NCI-H748 (cell line): ENCODE results near the gene CROCC.
"Not testable (repeated sequence)": the region's sequence is repeated elsewhere in the genome, so short reads cannot be mapped to it uniquely, and the experiment has no call there.

Experiments used
- DNase-seq: peaks from one replicate; lab custom pipeline; 2025; ENCODE audit not compliant: unreplicated experiment; lab: John Stamatoyannopoulos, UW

CROCC gene

DNA sequence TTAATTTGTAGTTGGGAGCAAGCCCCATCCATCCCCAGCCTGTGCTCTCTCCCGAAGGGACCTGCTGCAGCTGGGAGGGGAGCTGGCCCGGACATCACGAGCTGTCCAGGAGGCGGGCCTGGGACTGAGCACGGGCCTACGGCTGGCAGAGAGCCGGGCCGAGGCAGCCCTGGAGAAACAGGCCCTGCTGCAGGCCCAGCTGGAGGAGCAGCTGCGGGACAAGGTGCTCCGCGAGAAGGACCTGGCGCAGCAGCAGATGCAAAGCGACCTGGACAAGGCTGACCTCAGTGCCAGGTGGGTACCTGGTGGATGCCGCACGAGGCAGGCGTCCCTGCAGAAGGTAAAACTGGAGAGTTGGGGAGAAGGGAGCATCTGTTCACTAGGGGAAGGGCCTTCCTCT, 14.8 kb downstream of the CROCC start:
- not testable (repeated sequence) for DNase-seq

DNA sequence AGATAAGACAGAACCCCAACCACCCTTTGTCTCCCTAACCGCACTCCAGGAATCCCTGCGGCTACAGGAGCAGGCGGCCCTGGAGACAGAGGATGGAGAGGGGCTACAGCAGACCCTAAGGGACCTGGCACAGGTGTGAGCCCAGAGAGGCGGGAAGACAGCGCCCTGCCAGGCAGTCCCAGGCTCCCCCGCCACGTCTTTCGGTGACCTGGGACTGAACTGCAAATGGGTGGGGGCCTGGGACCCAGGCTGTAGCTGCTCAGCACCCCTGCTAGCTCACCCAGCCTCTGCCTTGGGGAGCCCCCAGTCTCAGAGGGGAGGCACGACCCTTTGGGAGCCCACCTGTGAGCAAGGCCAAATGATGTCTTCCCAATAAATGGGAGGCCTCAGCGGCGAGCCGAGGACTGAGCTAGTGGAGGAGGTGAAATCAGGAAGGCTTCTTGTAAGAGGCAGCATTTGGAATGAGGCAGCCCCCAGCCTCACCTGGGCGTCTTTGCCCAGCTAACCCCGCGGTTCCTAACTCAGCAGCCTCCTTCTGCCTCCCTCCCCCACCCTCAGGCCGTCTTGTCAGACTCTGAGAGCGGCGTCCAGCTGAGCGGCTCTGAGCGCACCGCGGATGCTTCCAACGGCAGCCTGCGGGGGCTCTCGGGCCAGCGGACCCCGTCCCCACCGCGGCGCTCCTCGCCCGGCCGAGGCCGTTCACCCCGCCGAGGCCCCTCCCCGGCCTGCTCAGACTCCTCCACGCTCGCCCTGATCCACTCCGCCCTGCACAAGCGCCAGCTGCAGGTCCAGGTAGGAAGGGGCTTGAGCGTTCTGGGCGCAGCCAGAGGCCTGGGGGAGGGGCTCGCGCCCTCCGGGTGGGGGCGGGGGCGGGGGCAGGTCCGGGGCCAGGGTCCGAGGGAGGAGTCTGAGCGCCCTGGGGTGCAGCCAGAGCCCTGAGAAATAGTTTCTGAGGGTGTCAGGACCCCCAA, 16.9 kb downstream of the CROCC start:
- DNase-seq: no peak

DNA sequence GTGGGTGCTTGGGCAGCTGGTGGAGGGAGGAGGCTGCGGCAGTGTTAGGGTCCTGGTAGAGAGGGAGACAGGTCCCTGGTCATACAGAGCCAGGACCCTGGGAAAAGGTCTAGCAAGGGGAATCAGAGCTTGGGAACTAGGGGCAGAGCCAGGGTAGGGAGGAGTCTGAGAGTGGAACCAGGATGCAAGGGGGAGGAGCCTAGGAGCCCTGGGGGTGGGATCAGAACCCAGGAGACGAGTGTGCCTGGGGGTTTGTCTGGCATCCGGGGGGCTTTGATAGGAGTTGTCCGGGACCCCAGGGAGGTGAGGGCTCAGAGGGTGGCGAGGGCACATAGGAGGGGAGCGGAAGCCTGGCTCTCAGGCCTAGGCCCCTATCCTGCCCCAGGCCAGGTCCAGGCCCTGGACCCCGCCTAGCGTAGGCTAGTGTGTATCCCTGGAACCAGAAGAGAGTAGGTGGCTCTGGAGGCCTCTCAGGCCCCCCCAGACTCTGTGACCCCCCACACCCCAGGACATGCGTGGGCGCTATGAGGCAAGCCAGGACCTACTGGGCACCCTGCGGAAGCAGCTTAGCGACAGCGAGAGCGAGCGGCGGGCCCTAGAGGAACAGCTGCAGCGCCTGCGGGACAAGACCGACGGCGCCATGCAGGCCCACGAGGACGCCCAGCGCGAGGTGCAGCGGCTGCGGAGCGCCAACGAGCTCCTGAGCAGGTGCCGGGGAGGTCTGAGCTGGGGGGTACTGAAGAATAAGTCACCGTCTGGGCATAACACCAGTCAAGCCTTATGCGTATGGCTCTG, 17.9 kb downstream of the CROCC start:
- not testable (repeated sequence) for DNase-seq

DNA sequence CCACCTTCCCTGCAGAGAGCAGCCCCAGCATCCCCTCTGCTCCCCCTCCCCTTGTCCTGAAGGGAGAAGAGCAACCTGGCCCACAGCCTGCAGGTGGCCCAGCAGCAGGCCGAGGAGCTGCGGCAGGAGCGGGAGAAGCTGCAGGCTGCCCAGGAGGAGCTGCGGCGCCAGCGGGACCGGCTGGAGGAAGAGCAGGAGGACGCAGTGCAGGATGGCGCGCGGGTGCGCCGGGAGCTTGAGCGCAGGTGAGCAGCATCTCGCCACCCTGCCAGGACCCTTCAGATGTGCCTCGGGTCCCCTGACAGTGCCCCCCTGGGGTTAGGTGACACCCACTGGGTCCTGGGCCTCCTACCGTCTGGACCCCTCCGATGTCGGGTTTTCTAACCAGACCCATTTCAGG, 22.3 kb downstream of the CROCC start:
- DNase-seq: no peak

DNA sequence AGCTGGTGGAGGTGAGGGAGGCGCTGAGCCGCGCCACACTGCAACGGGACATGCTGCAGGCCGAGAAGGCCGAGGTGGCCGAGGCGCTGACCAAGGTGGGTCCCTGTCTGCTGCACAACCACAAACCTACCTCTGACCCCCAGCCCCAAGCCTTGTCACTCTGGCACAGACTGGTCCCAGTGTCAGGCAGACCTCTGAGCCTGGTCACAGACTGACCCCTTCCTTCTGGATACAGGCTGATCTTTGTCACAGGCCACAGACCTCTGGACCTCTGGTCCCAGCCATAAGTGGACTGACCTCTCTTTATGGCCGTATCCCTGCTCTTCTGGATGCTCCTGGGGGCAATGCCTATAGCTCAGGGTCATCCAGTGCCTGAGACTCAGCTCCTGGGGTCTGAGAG, 23.8 kb downstream of the CROCC start:
- DNase-seq: not testable (repeated sequence)

DNA sequence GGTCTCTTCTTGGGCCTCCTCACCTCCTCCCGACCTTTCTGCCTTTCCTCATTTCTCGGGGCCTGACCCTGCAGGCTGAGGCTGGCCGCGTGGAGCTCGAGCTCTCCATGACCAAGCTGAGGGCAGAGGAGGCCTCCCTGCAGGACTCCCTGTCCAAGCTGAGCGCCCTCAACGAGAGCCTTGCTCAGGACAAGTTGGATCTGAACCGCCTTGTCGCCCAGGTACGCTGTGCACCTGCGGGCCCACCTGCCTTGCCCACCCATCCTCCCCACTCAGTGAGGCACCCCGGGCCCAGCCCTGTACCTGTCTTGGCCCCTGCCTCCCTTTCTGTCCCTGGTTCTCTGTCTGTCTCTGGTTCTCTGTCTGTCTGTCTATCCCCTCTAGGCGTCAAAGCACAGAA, 24.5 kb downstream of the CROCC start:
- not testable (repeated sequence) for DNase-seq

DNA sequence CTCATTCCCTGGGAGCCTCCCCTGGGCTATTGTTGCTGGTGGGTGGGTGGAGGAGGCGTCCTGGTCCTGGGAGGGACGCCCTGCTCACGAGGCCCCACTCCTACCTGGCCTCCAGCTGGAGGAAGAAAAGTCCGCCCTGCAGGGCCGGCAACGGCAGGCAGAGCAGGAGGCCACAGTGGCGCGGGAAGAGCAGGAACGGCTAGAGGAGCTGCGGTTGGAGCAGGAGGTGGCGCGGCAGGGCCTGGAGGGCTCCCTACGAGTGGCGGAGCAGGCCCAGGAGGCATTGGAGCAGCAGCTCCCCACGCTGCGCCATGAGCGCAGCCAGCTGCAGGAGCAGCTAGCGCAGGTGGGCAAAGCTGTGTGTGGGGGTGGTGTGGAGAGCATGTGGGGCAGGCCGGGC, 24.9 kb downstream of the CROCC start:
- DNase-seq: no peak

DNA sequence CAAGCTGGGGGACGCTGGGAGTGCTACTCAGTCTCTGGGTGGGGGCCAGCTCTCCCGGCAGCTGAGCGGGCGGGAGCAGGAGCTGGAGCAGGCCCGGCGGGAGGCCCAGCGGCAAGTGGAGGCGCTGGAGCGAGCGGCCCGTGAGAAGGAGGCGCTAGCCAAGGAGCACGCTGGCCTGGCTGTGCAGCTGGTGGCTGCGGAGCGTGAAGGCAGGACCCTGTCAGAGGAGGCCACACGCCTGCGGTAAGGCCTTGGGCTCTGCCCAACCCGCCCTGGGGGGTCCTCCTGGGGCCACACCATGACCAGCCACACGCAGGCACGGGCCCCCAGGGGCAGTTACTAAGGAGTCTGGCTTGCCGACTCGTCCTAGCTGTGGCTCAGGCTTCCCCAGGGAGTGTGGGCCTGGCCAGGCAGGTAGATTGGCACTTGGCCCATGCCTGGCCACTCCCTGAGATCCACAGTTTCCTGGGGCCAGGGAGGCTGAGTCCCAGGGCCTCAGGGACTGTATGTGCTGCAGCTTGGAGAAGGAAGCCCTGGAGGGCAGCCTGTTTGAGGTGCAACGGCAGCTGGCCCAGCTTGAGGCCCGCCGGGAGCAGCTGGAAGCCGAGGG, 26.7 kb downstream of the CROCC start:
- DNase-seq: not testable (repeated sequence)

DNA sequence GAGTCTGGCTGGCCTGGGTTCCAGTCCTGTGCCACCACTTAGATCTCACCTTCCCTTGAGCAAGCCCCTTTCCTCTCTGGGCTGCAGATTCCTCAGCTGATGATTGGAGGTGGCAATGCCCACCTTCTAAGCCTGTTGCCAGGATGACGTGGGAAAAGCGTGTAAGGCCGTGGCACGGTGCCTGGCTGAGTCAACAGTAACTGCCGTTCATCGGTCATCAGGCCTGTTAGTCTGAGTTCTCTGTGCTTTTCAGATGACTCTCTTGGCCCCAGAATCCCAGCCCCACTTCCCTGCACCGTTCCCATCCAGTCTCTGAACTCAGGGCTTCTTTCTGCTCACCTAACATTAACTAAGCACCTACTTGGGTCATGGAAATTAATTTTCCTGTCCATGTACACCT, 27.3 kb downstream of the CROCC start:
- not testable (repeated sequence) for DNase-seq

DNA sequence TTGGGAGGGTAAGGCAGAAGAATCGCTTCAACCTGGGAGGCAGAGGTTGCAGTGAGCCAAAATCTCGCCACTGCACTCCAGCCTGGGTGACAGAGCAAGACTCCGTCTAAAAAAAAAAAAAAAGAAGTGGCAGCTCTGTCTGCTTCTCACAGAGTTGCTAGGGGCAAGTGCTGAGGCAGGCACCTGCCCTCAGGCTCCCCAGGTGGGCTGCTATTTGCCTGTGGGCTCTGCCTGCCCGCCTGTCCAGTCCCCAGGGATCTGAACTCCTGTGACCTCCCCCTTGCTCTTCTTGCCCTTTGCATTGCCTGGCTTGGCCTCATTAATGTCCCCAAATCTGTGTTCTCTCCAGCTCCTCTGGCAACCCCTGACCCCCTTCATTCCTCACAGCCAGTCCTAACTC, 30.6 kb downstream of the CROCC start:
- not testable (repeated sequence) for DNase-seq

DNA sequence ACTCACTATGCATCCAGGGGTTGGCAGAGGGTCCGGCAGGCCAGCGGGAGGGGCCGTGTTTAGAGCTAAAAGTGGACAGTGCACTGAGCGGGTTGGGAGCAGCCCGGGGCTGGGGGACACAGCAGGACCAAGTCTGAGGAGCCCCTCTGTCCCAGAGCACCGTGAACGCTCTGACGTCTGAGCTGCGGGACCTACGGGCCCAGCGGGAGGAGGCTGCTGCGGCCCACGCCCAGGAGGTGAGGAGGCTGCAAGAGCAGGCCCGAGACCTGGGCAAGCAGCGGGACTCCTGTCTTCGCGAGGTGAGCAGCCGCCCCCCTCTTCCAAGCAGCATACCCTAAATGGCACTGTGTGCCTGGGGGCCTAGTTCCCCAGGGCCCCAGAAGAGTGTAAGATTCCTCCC, 32.8 kb downstream of the CROCC start:
- no peak for DNase-seq

DNA sequence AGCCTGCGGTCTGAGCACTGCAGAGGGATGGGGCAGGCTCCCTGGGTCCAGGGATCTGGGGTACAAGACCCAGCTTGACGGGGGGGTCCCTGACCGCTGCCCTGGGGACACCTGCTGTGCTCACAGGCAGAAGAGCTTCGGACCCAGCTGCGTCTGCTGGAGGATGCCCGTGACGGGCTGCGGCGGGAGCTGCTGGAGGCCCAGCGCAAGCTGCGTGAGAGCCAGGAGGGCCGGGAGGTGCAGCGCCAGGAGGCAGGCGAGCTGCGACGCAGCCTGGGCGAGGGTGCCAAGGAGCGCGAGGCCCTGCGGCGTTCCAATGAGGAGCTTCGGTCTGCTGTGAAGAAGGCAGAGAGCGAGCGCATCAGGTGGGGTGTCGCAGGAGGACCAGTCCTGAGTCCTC, 33.5 kb downstream of the CROCC start:
- no peak for DNase-seq

DNA sequence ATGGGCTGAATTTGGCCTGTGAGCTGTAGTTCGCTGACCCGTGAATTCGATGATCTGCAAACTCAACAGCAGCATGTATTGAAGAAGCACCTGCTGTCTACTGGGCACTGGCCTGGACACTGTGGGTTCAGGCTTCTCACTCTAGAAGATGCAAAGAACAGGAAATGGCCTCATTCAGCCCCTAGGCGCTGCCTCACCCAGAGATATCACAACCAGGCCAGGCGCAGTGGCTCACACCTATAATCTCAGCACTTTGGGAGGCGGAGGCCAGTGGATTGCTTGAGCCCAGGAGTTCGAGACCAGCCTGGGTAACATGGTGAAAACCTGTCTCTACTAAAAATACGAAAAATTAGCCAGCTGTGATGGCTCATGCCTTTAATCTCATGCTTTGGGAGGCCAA, 35.0 kb downstream of the CROCC start:
- DNase-seq: no peak

DNA sequence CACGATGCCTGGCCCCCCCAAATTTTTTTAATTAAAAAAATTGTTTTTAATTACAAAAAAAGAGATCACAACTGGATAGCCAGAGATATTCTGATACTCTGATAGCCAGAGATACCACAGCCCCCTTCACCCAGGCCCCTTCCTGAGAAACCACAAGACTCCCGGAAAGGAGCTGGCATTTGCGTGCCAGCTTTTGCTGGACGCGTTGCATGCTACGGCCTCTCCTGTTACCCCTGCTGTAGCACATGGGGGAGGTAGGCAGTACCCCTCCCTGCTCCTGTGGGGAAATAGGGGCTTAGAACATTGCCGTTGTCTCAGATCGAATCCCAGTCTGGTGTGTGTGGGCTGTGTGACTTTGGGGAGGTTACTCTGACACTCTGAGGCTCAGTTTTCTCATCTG, 36.0 kb downstream of the CROCC start:
- no peak for DNase-seq

DNA sequence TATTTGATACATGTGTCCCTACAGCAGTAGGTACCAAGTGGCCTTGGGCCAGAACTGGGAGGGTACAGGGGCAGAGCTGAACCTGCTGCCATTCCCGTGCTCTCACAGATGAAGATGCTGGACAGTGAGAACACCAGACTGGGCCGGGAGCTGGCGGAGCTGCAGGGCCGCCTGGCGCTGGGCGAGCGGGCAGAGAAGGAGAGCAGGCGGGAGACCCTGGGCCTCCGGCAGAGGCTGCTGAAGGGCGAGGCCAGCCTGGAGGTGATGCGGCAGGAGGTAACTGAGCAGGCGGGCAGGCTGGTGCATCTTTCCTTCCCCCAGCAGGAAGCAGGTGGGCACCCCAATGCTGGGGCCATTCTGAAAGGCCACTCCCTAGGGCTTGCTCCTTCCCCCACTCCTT, 36.7 kb downstream of the CROCC start:
- no peak for DNase-seq

DNA sequence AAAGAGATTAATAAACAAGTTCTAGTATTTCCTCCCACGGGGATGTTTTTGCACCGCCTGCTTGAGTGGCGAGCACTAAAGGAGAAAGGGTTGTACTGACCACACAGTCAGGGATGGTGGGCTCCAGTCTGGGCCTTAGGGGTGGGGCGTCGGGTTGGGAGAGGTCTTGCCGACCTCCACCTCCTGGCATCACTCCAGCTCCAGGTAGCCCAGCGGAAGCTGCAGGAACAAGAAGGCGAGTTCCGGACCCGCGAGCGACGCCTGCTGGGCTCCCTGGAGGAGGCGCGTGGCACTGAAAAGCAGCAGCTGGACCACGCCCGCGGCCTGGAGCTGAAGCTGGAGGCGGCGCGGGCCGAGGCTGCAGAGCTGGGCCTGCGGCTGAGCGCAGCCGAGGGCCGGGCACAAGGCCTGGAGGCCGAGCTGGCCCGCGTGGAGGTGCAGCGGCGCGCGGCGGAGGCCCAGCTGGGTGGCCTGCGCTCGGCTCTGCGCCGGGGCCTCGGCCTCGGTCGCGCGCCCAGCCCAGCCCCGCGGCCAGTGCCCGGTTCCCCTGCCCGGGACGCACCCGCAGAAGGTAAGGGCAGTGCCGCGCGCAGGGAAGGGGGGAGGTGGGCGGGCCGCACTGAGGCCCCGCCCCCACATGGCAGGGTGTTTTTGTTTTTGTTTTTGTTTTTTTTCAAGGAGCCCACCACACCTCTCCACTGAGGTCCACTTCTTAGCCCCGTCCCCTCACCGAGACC, 39.0 kb downstream of the CROCC start:
- DNase-seq: peak; percentile 89

DNA sequence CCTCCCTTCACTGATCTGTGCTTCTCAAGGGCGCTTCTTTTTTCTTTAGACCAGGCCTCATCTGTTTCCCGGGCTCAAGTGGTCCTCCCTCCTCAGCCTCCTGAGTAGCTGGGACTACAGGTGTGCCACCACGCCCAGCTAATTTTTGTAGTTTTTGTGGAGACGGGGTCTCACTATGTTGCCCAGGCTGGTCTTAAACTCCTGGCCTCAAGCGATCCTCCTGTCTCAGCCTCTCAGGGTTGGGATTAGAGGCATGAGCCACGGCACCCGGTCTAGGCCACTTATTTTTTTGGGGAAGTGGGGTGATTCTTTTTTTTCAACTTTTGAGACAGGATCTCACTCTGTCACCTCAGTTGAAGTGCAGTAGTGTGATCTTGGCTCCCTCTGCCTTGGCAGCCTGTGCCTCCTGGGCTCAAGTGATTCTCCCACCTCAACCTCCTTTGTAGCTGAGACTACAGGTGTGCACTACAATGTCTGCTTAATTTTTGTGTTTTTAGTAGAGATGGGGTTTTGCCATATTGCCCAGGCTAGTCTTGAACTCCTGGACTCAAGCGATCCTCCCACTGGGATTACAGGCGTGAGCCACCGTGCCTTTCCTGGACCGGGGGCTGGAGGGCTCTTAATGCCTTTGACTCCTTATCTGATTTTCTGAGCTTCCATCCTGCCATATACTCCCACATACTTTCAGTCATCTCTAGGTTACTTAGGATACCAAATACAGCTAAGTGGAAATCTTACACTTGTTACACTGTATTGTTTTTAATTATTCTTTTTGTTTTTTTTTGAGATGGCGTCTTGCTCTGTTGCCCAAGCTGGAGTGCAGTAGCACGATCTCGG, 39.8 kb downstream of the CROCC start:
- DNase-seq: no peak

DNA sequence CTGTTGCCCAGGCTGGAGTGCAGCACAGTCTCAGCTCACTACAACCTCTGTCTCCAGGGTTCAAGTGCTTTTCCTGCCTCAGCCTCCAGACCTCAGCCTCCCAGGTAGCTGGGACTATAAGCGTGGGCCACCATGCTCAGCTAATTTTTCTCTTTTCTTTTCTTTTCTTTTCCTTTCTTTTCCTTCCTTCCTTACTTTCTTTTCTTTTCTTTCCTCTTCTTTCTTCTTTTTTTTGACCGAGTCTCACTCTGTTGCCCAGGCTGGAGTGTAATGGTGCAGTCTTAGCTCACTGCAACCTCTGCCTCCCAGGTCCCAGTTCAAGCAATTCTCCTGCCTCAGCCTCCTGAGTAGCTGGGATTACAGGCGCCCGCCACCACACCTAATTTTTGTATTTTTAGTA, 42.4 kb downstream of the CROCC start:
- DNase-seq: not testable (repeated sequence)

DNA sequence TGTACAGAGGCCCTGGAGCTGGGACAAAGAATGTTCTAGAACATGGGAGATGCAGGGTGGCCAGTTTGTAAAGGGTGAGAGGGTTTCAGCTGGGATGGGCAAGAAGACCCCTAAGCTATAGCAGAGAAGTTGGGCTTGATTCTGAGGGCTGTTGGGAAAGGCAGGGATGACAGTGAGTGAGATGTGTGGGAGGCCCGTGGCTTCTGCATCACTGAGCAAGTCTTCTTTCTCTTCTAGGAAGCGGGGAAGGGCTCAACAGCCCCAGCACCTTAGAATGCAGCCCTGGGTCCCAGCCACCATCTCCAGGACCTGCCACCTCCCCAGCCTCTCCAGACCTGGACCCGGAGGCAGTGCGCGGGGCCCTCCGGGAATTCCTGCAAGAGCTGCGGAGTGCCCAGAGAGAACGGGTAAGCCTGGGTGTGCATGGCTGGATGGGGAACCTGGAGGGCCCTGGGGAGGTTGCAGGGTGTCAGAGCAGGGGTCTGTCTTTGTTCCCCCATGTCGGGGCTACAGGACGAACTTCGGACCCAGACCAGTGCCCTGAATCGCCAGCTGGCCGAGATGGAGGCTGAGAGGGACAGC, 43.8 kb downstream of the CROCC start:
- DNase-seq: no peak

DNA sequence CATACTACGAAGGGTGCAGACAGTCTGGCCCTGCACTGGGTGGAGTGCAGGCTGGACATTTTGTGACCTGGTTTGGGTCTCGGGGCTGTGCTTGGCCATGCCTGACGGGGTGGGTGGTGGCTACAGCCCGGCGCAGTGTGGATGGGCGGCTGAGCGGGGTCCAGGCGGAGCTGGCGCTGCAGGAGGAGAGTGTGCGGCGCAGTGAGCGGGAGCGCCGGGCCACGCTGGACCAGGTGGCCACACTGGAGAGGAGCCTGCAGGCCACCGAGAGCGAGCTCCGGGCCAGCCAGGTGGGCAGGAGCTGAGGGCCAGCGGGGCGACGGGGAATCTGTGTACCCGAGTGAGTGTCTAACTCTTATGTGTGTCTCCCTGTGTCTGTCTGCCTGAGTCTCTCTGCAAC, 44.6 kb downstream of the CROCC start:
- no peak for DNase-seq
